NCI-H82 treated with DMSO at 0.1 percent for 48 hours (cell line): ENCODE data around the gene YIPF6.
"Not testable (repeated sequence)": the region's sequence is repeated elsewhere in the genome, so short reads cannot be mapped to it uniquely, and the experiment has no call there.

ENCODE experiments used
- DNase-seq: peaks from one replicate; lab custom pipeline; 2025; ENCODE audit not compliant: unreplicated experiment; lab: John Stamatoyannopoulos, UW

Gene YIPF6, protein sequence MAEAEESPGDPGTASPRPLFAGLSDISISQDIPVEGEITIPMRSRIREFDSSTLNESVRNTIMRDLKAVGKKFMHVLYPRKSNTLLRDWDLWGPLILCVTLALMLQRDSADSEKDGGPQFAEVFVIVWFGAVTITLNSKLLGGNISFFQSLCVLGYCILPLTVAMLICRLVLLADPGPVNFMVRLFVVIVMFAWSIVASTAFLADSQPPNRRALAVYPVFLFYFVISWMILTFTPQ

GRCh38 chrX:68498508-68499379 is at the start of gene YIPF6:
Gene YIPF6 (plus strand): TSS chrX:68499051. CDS start chrX:68499067, 16 bp downstream.
- peak; percentile 45 for DNase-seq

GRCh38 chrX:68451720-68452119 is 47.1 kb upstream of the YIPF6 start:
- no peak for DNase-seq

DNA sequence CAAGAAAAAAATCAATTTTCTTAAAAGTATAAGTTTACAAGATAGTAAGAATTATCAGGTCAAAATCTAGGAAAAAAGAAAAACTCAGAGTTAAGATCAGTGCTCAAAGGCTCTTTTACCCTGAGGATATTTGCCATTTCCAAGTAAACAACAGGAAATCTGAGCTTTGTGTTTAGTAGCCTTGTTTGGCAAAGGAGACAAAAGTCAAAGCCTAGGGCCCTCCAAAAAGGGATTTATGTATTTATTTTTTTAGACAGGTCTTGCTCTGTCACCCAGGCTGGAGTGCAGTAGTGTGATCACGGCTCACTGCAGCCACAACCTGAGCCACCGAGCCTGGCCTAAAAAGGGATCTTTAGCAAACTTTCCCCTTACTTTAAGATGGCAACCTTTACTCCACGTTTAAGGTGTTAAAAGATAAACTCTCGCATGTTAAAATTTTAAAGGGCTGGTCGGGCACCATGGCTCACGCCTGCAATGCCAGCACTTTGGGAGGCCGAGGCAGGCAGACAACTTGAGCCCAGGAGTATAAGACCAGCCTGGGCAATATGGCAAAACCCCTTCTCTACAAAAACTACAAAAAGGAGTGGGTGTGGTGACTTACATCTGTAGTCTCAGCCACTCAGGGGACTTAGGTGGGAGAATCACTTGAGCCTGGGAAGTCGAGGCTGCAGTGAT is 44.2 kb upstream of the YIPF6 start:
- DNase-seq: no peak

- DNase-seq: no peak
Observed at GRCh38 chrX:68455151-68455510, 43.7 kb upstream of the YIPF6 start.

DNA sequence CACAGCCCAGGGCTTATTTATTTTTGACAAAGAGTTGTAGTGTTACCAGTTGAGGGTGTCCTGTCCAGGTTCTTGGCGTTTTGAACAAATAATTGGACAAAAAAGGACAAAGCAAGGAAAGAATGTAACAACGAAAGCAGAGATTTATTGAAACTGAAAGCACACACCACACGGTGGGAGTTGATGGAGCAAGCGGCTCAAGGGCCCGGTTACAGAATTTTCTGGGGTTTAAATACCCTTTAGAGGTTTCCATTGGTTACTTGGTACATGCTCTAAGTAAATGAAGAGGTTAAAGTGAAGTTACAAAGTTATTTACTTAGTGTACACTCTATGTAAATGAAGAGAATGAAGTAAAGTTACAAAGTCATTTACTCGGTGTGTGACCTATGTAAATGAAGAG is 37.8 kb upstream of the YIPF6 start:
- DNase-seq: no peak

DNA sequence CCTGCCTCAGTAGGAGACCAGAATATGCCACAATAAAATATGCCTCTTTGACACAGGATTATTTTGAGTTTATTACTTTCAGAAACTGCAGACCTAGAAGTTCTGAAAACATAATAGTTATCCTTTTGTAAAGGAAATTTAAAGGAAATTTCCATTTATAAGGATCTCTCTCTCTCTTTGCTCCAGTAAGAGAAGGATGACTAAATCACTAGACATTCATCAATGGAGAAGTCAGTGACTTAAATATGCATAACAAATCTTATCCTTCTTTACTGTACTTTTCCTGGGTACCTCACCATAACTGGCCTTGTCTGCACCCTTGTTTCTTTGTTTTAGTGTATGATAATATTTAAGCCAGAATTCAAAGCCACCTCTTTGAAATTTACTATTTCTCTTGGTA is 37.3 kb upstream of the YIPF6 start:
- DNase-seq: no peak

- DNase-seq: no peak
Observed at GRCh38 chrX:68462197-68462596, 36.7 kb upstream of the YIPF6 start.

DNA sequence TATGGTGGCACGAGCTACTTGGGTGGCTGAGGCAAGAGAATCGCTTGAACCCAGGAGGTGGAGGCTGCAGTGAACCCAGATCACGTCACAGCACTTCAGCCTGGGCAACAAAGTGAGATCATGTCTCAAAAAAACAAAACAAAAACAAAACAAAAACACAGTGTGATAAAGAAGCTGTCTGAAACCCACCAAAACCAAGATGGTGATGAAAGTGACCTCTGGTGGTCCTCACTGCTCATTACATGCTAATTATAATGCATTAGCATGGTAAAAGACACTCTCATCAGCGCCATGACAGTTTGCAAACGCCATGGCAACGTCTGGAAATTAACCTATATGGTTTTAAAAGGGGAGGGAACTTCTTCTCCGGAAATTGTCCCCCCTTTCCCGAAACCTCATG is 36.2 kb upstream of the YIPF6 start:
- DNase-seq: peak; percentile 2

DNA sequence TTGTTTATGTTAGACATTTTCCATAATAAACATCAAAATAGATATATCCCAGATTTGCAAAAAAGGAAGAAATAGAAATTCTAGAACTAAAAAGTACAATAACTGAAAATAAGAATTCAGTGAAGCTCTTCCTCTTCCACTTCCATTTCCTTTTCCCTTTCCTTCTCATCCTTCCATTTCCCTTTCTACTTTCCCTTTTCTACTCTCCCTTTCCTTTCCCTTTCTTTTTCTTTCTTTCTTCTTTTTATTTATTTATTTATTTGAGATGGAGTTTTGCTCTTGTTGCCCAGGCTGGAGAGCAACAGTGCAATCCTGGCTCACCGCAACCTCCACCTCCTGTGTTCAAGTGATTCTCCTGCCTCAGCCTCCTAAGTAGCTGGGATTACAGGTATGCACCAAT is 35.0 kb upstream of the YIPF6 start:
- no peak for DNase-seq

- DNase-seq: no peak
Observed at GRCh38 chrX:68464796-68465195, 34.1 kb upstream of the YIPF6 start.

GRCh38 chrX:68480969-68481368 is 17.9 kb upstream of the YIPF6 start:
- DNase-seq: no peak

DNA sequence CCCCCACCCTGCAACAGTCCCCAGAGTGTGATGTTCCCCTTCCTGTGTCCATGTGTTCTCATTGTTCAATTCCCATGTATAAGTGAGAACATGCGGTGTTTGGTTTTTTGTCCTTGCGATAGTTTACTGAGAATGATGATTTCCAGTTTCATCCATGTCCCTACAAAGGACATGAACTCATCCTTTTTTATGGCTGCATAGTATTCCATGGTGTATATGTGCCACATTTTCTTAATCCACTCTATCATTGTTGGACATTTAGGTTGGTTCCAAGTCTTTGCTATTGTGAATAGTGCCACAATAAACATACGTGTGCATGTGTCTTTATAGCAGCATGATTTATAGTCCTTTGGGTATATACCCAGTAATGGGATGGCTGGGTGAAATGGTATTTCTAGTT is 12.7 kb upstream of the YIPF6 start:
- DNase-seq: not testable (repeated sequence)

DNA sequence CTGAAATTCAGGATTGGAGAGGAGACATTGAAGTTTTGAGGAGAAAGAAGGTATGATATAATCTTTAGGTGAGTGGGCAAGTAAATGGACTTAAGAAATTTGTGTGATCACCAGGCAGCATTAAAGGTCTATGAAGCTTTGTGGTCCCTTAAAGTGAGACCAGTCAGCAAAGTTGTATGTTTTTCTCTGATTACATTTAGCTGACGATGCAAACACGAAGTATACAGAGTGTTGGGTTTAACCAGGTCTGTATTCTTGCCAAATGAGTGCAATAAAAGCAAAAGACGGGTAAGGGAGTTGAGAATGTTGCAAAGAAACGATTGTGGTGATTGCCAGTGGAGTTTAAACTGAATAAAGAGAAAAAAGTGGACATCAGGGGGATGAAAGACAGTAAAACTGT is 11.6 kb upstream of the YIPF6 start:
- no peak for DNase-seq

DNA sequence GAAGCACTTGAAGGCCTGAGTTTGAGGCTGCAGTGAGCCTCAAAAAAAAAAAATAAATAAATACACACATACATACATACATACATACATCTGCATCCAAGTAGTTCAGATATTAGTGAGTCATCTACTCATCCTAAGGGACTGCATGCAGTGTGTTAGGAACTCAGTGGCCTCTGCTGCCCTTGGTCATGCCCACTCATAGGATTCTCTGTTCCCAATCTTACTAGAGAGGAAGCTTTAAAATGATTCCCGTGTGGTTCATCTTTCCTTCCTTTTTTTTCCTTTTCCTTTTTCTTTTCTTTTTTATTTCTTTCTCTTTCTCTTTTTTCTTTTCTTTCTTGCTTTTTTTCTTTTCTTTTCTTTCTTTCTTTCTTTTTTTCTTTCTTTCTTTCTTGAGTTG is 10.9 kb upstream of the YIPF6 start:
- no peak for DNase-seq

DNA sequence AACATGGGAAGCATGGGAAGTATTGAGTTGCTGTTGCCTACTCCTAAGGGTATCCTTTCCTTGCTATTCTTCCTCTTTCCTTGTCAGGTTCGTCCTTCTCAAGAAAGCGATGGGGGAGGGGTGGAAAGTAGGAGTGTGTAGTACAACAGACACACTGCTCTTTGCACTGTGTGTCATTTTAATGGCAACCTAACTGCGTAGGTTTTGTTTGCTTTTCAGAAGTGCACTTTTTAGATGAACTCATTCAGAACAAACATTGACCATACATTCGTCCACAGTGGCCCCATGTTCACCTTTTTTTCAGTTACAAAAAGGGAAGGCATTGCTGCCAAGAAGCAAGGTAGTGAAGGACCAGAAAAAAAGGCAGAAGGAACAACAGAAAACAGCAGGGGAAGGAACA is 10.2 kb upstream of the YIPF6 start:
- DNase-seq: no peak

DNA sequence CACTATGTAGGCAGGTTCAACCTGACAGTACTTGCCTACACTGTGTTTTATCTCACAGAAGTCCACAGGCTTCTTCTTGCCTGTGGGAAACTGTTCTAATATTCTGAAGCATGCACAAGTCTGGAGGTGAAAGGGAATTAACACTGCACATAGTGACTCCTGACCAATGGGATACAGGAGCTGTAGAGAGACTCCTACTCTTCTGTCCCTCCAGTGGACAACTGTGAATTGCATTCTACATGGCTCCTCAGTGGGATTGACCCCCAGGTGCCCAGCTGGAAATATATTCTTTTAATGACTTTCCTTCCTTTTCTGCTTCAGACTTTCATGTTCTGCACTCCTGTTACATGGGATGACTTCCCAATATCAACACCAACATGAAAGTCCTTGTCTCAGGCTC is 8.2 kb upstream of the YIPF6 start:
- no peak for DNase-seq

DNA sequence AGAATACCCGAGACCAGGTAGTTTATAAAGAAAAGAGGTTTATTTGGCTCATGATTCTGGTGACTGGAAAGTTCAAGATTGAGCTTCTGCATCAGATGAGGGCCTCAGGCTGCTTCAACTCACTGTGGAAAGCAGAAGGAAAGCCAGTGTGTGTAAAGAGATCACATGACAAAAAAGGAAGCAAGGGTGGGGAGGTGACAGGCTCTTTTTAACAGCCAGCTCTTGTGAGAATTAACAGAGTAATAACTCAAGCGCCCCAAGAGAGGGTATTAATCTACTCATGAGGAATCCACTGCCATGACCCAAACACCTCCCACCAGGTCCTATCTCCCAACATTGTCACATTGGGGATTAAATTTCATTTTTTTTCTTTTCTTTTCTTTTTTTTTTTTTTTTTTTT is 6.3 kb upstream of the YIPF6 start:
- DNase-seq: no peak

DNA sequence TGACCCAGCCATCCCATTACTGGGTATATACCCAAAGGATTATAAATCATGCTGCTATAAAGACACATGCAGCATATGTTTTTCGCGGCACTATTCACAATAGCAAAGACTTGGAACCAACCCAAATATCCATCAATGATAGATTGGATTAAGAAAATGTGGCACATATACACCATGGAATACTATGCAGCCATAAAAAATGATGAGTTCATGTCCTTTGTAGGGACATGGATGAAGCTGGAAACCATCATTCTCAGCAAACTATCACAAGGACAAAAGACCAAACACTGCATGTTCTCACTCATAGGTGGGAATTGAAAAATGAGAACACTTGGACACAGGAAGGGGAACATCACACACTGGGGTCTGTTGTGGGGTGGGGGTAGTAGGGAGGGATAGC is 5.1 kb upstream of the YIPF6 start:
- DNase-seq: not testable (repeated sequence)

DNA sequence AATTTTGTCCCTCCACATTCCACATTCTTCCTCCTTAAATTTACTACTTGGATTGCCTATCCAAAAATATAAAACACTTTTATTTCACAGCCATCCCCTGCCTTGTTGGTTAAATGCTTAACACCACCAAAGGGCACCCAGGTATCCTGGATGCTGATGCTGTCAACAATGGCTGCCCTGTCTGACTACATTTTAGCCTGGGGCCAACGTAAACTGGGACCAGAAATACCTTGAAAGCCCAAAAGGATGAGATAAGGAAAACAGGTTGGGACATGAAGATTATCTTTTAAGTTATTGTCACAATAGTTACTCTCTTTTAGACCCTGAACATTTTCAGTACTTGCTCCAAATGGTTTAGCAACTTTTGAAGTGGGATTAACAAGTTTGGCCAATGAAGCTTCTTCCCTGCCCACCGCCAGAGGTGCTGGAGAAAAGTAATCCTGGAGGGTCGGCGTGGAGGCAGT is 775 bp upstream of the YIPF6 start:
- no peak for DNase-seq

- no peak for DNase-seq
Observed at GRCh38 chrX:68499543-68500504, 973 bp downstream of the YIPF6 start.
